Ovary (tissue), 9 donors: Measurements from ENCODE around the gene RSPH6A. TPM values are rescaled to one million over a fixed set of nuclear protein-coding genes. Genes with fewer than 3 reads are reported as not detected.
"Not testable (repeated sequence)": the region's sequence is repeated elsewhere in the genome, so short reads cannot be mapped to it uniquely, and the experiment has no call there.

Source experiments
- DNase-seq, 5 donors: peaks; one replicate each; pipeline ENCODE4 v3.0.0-alpha.2; 2019 to 2020
- H3K27ac ChIP-seq, 2 donors: fragments of 200-600 bp; one replicate each; pipeline versions ENCODE4 v1.5.1 to v1.8.0; 2019 to 2022
- H3K27me3 ChIP-seq: fragments of 200-600 bp; one replicate; pipeline ENCODE4 v1.8.0; 2022
- H3K36me3 ChIP-seq: fragments of 200-600 bp; sonication (generic); one replicate; pipeline ENCODE4 v1.5.1; 2019
- H3K4me1 ChIP-seq: one replicate; pipeline ENCODE4 v1.8.1; 2013; ENCODE audit warnings: mild to moderate bottlenecking, moderate library complexity; ENCODE audit not compliant: insufficient read depth
- H3K4me3 ChIP-seq: fragments of 200-600 bp; sonication (generic); one replicate; pipeline ENCODE4 v1.5.1; 2017
- H3K9me3 ChIP-seq, 2 donors: fragments of 200-600 bp in 1 of 2; sonication (generic) in 1 of 2; one replicate each; pipeline versions ENCODE4 v1.5.1 to v1.8.1; 2013 to 2019; ENCODE audit warnings: mild to moderate bottlenecking in 1 of 2, moderate library complexity in 1 of 2
- EP300 ChIP-seq: sonication (generic); formaldehyde crosslinking; IDR thresholded peaks from one replicate; pipeline ENCODE4 v1.6.1; 2017; ENCODE audit warnings: antibody characterized with exemption
- POLR2A ChIP-seq: fragments of 450-650 bp; IDR thresholded peaks from one replicate; pipeline ENCODE4 v1.6.1; 2017; ENCODE audit warnings: antibody characterized with exemption, mild to moderate bottlenecking, moderate library complexity
- WGBS, 3 donors: extraction: QIAGEN DNeasy Blood & Tissue Kit in 1 of 3; methylation state at CpG; one replicate each; pipeline versions ENCODE4 v1.1.5 to v1.1.7; 2013 to 2017; 5-methylcytosine and 5-hydroxymethylcytosine counted together
- intact Hi-C, 4 donors: fragments of 100-400 bp; cut with DNase I; formaldehyde crosslinking; loops; one replicate each; pipeline versions ENCODE4 v1.11.0 to v1.15.1; 2022 to 2023
- polyA plus RNA-seq, 2 donors: library from polyadenylated mRNA; stranded (reverse); fragments of 200-250 nt in 1 of 2; fragments of 350-450 nt in 1 of 2; fragmentation: Illumina TruSeq in 1 of 2; extraction: RNeasy Lipid Tissue Mini Kit (QIAGEN cat#74804) in 1 of 2; gene quantifications; one replicate each; pipeline ENCODE4 v1.2.3, GENCODE V29; 2013 to 2014
- total RNA-seq, 7 donors: library from RNA; depleted of rRNA in 2 of 7; stranded (reverse); fragments of >200 nt in 2 of 7; fragmentation: NEBNext Ultra II Directional in 3 of 7; extraction: Animal tissue kit (Norgen Biotek cat#: 25700) in 3 of 7; gene quantifications; one replicate each; pipeline versions ENCODE4 v1.1.0 to v1.2.4, GENCODE V29; 2016 to 2023
- TF ChIP-seq, protein P1 (sequence below), 3 donors: fragments of 450-650 bp in 2 of 3; fragments of 200-600 bp in 1 of 3; IDR thresholded peaks; one replicate each; pipeline versions ENCODE4 v1.5.1 to v1.8.0; 2016 to 2022; ENCODE audit warnings: antibody characterized with exemption in 3 of 3, mild to moderate bottlenecking in 1 of 3
- donor health status: DM: no; HTN: no; CAD: no; lungs with moderate emphysema.
- donor health status: DM: no; HTN: no; CAD: no.
- donor health status: Bipolar disorder and iron deficiency.
- donor health status: DM: yes; HTN: yes; CAD: no.
- donor health status: DM: no; HTN: no; CAD: no.
- donor health status: DM: yes; HTN: yes; CAD: no.

The RSPH6A gene
- total and polyA plus RNA-seq, 9 donors = 0.13 to 0.15 TPM; not detected in 7

GRCh38 chr19:45804959-45805230 is 10.2 kb downstream of the RSPH6A start:
- intact Hi-C loops = no loop called here

GRCh38 chr19:45804140-45804958 is 10.8 kb downstream of the RSPH6A start:
- Histone ChIP-seq H3K4me1 (no peaks in the 10 kb centered on the region), H3K36me3 (no peaks in the 10 kb centered on the region), H3K27ac (no peak overlapping the region), H3K27me3 (no peaks in the 10 kb centered on the region), H3K4me3 (no peak overlapping the region), H3K9me3 (no peaks in the 10 kb centered on the region)
- DNase-seq = no peak
- WGBS, 3 donors = 84 to 88% (median 86%) methylated on average over 57 of the region's 57 CpGs
- intact Hi-C loops = no loop called here
- TF ChIP-seq EP300 (no peak), POLR2A (no peak)
- TF ChIP-seq, protein P1, sequence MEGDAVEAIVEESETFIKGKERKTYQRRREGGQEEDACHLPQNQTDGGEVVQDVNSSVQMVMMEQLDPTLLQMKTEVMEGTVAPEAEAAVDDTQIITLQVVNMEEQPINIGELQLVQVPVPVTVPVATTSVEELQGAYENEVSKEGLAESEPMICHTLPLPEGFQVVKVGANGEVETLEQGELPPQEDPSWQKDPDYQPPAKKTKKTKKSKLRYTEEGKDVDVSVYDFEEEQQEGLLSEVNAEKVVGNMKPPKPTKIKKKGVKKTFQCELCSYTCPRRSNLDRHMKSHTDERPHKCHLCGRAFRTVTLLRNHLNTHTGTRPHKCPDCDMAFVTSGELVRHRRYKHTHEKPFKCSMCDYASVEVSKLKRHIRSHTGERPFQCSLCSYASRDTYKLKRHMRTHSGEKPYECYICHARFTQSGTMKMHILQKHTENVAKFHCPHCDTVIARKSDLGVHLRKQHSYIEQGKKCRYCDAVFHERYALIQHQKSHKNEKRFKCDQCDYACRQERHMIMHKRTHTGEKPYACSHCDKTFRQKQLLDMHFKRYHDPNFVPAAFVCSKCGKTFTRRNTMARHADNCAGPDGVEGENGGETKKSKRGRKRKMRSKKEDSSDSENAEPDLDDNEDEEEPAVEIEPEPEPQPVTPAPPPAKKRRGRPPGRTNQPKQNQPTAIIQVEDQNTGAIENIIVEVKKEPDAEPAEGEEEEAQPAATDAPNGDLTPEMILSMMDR (IDR thresholded peaks at IDR 0.05) = no peak

More at GRCh38 chr19:45804959-45805230, 10.2 kb downstream of the RSPH6A start:
- TF ChIP-seq, protein P1 (IDR thresholded peaks at IDR 0.05) = no peak
- no peak for TF ChIP-seq POLR2A
- TF ChIP-seq EP300 = no peak
- WGBS, 3 donors = 81 to 82% (median 81%) methylated on average over 8 of the region's 8 CpGs
- no peak for DNase-seq
- Histone ChIP-seq H3K4me1 (peaks cover 2% of the 10 kb centered on the region), H3K36me3 (no peaks in the 10 kb centered on the region), H3K27me3 (no peaks in the 10 kb centered on the region), H3K9me3 (no peaks in the 10 kb centered on the region), H3K27ac (no peak overlapping the region), H3K4me3 (no peak overlapping the region)

- Histone ChIP-seq H3K27me3 (no peaks in the 10 kb centered on the region), H3K27ac (no peak overlapping the region), H3K4me1 (no peaks in the 10 kb centered on the region), H3K36me3 (no peaks in the 10 kb centered on the region), H3K4me3 (no peak overlapping the region), H3K9me3 (no peaks in the 10 kb centered on the region)
- 81 to 83% (median 82%) methylated on average over 7 of the region's 7 CpGs for WGBS, 3 donors
- TF ChIP-seq, protein P1 (IDR thresholded peaks at IDR 0.05) = no peak
- no peak for TF ChIP-seq EP300
- no peak for TF ChIP-seq POLR2A
- DNase-seq = no peak
- intact Hi-C loops = no loop called here
These were observed 13.4 kb downstream of the RSPH6A start for GRCh38 chr19:45801603-45802175.

- no peak overlapping the region for H3K4me3 ChIP-seq
- H3K4me1 ChIP-seq = no peaks in the 10 kb centered on the region
- no peak for TF ChIP-seq POLR2A
- no peak for TF ChIP-seq EP300
- TF ChIP-seq, protein P1 (IDR thresholded peaks at IDR 0.05) = no peak
- no peak for DNase-seq
- intact Hi-C loops = no loop called here
- no peaks in the 10 kb centered on the region for H3K36me3 ChIP-seq
- H3K27me3 ChIP-seq = no peaks in the 10 kb centered on the region
- no peaks in the 10 kb centered on the region for H3K9me3 ChIP-seq
- H3K27ac ChIP-seq = no peak overlapping the region
- WGBS, 3 donors = 75 to 80% (median 76%) methylated on average over 8 of the region's 8 CpGs
These were observed 15.0 kb downstream of the RSPH6A start for GRCh38 chr19:45800070-45800553.

DNA sequence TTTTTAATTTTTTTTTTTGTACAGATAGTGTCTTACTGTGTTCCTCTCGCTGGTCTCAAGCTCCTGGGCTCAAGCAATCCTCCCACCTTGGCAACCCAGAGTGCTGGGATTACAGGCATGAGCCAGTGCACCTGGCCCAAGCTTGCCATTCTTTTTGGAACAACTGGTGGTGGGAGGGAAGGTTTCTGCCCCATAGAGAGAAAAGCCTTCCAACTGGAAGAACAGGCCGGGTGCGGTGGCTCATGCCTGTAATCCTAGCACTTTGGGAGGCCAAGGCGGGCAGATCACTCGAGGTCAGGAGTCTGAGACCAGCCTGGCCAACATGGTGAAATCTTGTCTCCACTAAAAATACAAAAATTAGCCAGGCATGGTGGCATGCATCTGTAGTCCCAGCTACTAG is 15.6 kb downstream of the RSPH6A start:
- 47 to 60% (median 59%) methylated on average over 5 of the region's 5 CpGs for WGBS, 3 donors

More for the DNA sequence above, 15.6 kb downstream of the RSPH6A start:
- not testable (repeated sequence) for H3K27ac ChIP-seq, DNase-seq, H3K27me3 ChIP-seq, H3K4me3 ChIP-seq, H3K9me3 ChIP-seq, H3K4me1 ChIP-seq, H3K36me3 ChIP-seq
- intact Hi-C loops = loop anchor here in 2 of 4 donors (2.0 kb wide), 1 partner anchor 29 kb away; no protein-coding TSS in a partner anchor
